Neural cell (in vitro differentiated cells): ENCODE results near the gene CMYA5. TPM values are rescaled to one million over a fixed set of nuclear protein-coding genes. Genes with fewer than 3 reads are reported as not detected.

Experiments used
- H2AFZ ChIP-seq: fragments of 200-600, 300-800 bp; sonication (generic), shearing (Covaris generic); 2 replicates; pipeline ENCODE4 v1.6.0; 2014; ENCODE audit warnings: low read depth, mild to moderate bottlenecking, antibody characterized with exemption, low read length, moderate library complexity
- H3F3A ChIP-seq: fragments of 200-600 bp; shearing (Covaris generic); 2 replicates; pipeline ENCODE4 v1.6.1; 2016; ENCODE audit warnings: mild to moderate bottlenecking, moderate library complexity, mixed read lengths, antibody characterized with exemption, low read length; ENCODE audit not compliant: insufficient read depth, poor library complexity, severe bottlenecking
- H3K27ac ChIP-seq: fragments of 200-600, 300-800 bp; sonication (generic), shearing (Covaris generic); 2 replicates; pipeline ENCODE4 v1.5.1; 2014; ENCODE audit warnings: mild to moderate bottlenecking, low read length, moderate library complexity
- H3K27me3 ChIP-seq: fragments of 300-800, 200-600 bp; sonication (generic), shearing (Covaris generic); 2 replicates; pipeline ENCODE4 v1.6.0; 2014; ENCODE audit warnings: mild to moderate bottlenecking, low read depth, low read length, moderate library complexity; ENCODE audit not compliant: insufficient read depth
- H3K36me3 ChIP-seq: fragments of 300-800, 200-600 bp; sonication (generic), shearing (Covaris generic); 2 replicates; pipeline ENCODE4 v1.5.1; 2014; ENCODE audit warnings: mild to moderate bottlenecking, antibody characterized with exemption, low read length, moderate library complexity; ENCODE audit not compliant: insufficient read depth
- H3K4me2 ChIP-seq: fragments of 300-800, 200-600 bp; sonication (generic), shearing (Covaris generic); 2 replicates; pipeline ENCODE4 v1.6.0; 2014; ENCODE audit warnings: mild to moderate bottlenecking, low read length
- H3K4me3 ChIP-seq: fragments of 300-800, 200-600 bp; sonication (generic), shearing (Covaris generic); 2 replicates; pipeline ENCODE4 v1.5.1; 2014; ENCODE audit warnings: mild to moderate bottlenecking, low read length, moderate library complexity
- H3K79me2 ChIP-seq: fragments of 200-600 bp; shearing (Covaris generic); replicated peaks from 2 replicates; pipeline ENCODE4 v1.6.0; 2014; ENCODE audit warnings: mild to moderate bottlenecking, low read length, moderate library complexity; ENCODE audit not compliant: insufficient read depth
- H3K9ac ChIP-seq: fragments of 300-800, 200-600 bp; sonication (generic), shearing (Covaris generic); 2 replicates; pipeline ENCODE4 v1.6.1; 2016; ENCODE audit warnings: mild to moderate bottlenecking, low read length, mixed read lengths
- H3K9me2 ChIP-seq: fragments of 200-600 bp; shearing (Covaris generic); 2 replicates; pipeline ENCODE4 v1.6.1; 2016; ENCODE audit warnings: mild to moderate bottlenecking, low read length, mixed read lengths; ENCODE audit not compliant: insufficient read depth
- H3K9me3 ChIP-seq: fragments of 200-600, 300-800 bp; sonication (generic), shearing (Covaris generic); 2 replicates; pipeline ENCODE4 v1.6.1; 2016; ENCODE audit warnings: mild to moderate bottlenecking, mixed run types, low read length, moderate library complexity, mixed read lengths
- H4K20me1 ChIP-seq: fragments of 200-600 bp; shearing (Covaris generic); 2 replicates; pipeline ENCODE4 v1.6.1; 2016; ENCODE audit warnings: mild to moderate bottlenecking, mixed run types; ENCODE audit not compliant: insufficient read depth
- EP300 ChIP-seq: fragments of 450-650 bp; conservative IDR thresholded peaks from 2 replicates; pipeline ENCODE4 v1.6.1; 2014; ENCODE audit warnings: antibody characterized with exemption, mild to moderate bottlenecking, moderate library complexity; ENCODE audit not compliant: poor library complexity, severe bottlenecking
- EZH2 ChIP-seq: fragments of 200-600, 300-800 bp; shearing (Covaris generic), sonication (generic); IDR thresholded peaks from 2 replicates; pipeline ENCODE4 v1.6.1; 2014; ENCODE audit warnings: antibody characterized with exemption, low read length, borderline replicate concordance, mild to moderate bottlenecking; ENCODE audit not compliant: insufficient read depth, poor library complexity, severe bottlenecking
- MXI1 ChIP-seq: fragments of 450-650 bp; conservative IDR thresholded peaks from 2 replicates; pipeline ENCODE4 v1.6.1; 2014; ENCODE audit warnings: antibody characterized with exemption, mild to moderate bottlenecking; ENCODE audit not compliant: poor library complexity, severe bottlenecking
- POLR2AphosphoS5 ChIP-seq: IDR thresholded peaks from 2 replicates; pipeline ENCODE4 v1.6.1; 2012
- RAD21 ChIP-seq: fragments of 450-650 bp; conservative IDR thresholded peaks from 2 replicates; pipeline ENCODE4 v1.6.1; 2014; ENCODE audit warnings: antibody characterized with exemption, mild to moderate bottlenecking, moderate library complexity
- SMC3 ChIP-seq: fragments of 450-650 bp; conservative IDR thresholded peaks from 2 replicates; pipeline ENCODE4 v1.6.1; 2014; ENCODE audit warnings: antibody characterized with exemption, mild to moderate bottlenecking, moderate library complexity; ENCODE audit not compliant: poor library complexity
- TAF1 ChIP-seq: IDR thresholded peaks from 2 replicates; pipeline ENCODE4 v1.6.1; 2012; ENCODE audit warnings: low read depth
- polyA plus RNA-seq: library from polyadenylated mRNA; depleted of rRNA; stranded (reverse); fragments of >200 nt; gene quantifications from 2 replicates; pipeline ENCODE4 v1.2.3, GENCODE V29; 2014
- TF ChIP-seq, protein P1 (sequence below): fragments of 450-650 bp; IDR thresholded peaks from 2 replicates; pipeline ENCODE4 v1.5.1; 2014; ENCODE audit warnings: antibody characterized with exemption, mild to moderate bottlenecking, moderate library complexity; ENCODE audit not compliant: poor library complexity, severe bottlenecking
- TF ChIP-seq, protein P2 (sequence below): IDR thresholded peaks from 2 replicates; pipeline ENCODE4 v1.6.1; 2012; ENCODE audit warnings: borderline replicate concordance

The CMYA5 gene
- polyA plus RNA-seq, 1 donor from 2014 or later = 0.30 TPM

DNA sequence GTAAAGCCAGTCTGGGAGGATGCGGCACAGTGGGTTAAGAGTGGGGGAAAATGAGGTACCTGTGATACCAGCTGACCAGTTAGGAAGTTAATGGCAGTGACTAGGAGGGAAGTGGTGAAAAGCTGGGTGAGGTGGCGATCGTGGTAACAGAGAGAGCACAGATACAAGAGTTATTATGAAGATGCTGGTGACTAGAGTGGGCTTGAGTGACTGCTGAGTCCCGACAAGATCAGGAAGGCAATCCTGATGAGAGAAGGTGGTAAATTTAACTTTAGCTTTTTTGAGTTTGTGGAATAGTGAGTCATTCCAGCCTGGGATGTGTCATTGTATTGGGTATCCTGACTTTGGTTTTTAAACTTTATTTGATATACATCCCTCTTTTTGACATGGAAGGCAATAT is 38.8 kb downstream of the CMYA5 start:
- no peak overlapping the region for H3K4me3 ChIP-seq
- no peak overlapping the region for H3K4me2 ChIP-seq
- H3K9me3 ChIP-seq = no peaks in the 10 kb centered on the region
- H3K9me2 ChIP-seq = no peaks in the 10 kb centered on the region
- H3K27ac ChIP-seq = no peak overlapping the region
- no peaks in the 10 kb centered on the region for H3K36me3 ChIP-seq
- no peaks in the 10 kb centered on the region for H3K79me2 ChIP-seq
- no peaks in the 10 kb centered on the region for H3K27me3 ChIP-seq
- H2AFZ ChIP-seq = no peak overlapping the region
- H4K20me1 ChIP-seq = no peaks in the 10 kb centered on the region
- no peaks in the 10 kb centered on the region for H3F3A ChIP-seq
- H3K9ac ChIP-seq = no peak overlapping the region
- no peak for TF ChIP-seq EP300
- no peak for TF ChIP-seq POLR2AphosphoS5
- TF ChIP-seq, protein P1, sequence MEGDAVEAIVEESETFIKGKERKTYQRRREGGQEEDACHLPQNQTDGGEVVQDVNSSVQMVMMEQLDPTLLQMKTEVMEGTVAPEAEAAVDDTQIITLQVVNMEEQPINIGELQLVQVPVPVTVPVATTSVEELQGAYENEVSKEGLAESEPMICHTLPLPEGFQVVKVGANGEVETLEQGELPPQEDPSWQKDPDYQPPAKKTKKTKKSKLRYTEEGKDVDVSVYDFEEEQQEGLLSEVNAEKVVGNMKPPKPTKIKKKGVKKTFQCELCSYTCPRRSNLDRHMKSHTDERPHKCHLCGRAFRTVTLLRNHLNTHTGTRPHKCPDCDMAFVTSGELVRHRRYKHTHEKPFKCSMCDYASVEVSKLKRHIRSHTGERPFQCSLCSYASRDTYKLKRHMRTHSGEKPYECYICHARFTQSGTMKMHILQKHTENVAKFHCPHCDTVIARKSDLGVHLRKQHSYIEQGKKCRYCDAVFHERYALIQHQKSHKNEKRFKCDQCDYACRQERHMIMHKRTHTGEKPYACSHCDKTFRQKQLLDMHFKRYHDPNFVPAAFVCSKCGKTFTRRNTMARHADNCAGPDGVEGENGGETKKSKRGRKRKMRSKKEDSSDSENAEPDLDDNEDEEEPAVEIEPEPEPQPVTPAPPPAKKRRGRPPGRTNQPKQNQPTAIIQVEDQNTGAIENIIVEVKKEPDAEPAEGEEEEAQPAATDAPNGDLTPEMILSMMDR = no peak
- TF ChIP-seq, protein P2, sequence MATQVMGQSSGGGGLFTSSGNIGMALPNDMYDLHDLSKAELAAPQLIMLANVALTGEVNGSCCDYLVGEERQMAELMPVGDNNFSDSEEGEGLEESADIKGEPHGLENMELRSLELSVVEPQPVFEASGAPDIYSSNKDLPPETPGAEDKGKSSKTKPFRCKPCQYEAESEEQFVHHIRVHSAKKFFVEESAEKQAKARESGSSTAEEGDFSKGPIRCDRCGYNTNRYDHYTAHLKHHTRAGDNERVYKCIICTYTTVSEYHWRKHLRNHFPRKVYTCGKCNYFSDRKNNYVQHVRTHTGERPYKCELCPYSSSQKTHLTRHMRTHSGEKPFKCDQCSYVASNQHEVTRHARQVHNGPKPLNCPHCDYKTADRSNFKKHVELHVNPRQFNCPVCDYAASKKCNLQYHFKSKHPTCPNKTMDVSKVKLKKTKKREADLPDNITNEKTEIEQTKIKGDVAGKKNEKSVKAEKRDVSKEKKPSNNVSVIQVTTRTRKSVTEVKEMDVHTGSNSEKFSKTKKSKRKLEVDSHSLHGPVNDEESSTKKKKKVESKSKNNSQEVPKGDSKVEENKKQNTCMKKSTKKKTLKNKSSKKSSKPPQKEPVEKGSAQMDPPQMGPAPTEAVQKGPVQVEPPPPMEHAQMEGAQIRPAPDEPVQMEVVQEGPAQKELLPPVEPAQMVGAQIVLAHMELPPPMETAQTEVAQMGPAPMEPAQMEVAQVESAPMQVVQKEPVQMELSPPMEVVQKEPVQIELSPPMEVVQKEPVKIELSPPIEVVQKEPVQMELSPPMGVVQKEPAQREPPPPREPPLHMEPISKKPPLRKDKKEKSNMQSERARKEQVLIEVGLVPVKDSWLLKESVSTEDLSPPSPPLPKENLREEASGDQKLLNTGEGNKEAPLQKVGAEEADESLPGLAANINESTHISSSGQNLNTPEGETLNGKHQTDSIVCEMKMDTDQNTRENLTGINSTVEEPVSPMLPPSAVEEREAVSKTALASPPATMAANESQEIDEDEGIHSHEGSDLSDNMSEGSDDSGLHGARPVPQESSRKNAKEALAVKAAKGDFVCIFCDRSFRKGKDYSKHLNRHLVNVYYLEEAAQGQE = no peak
- no peak for TF ChIP-seq EZH2
- TF ChIP-seq MXI1 = no peak
- TF ChIP-seq TAF1 = no peak
- TF ChIP-seq RAD21 = no peak
- TF ChIP-seq SMC3 = no peak

DNA sequence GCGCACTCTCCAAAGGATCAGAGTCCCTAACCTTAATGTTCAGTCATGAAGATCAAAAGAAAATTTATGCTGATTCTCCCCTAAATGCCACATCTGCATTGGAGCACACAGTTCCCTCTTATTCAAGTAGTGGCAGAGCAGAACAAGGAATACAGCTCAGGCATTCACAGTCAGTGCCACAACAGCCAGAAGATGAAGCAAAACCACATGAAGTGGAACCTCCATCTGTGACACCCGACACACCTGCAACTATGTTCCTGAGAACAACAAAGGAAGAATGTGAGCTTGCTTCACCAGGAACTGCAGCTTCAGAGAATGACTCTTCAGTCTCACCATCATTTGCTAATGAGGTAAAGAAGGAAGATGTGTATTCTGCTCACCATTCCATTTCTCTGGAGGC is 40.0 kb downstream of the CMYA5 start:
- Histone ChIP-seq H3K27ac (no peak overlapping the region), H3K79me2 (no peaks in the 10 kb centered on the region), H4K20me1 (no peaks in the 10 kb centered on the region), H3K36me3 (no peaks in the 10 kb centered on the region), H3K4me2 (no peak overlapping the region), H3K4me3 (no peak overlapping the region), H3K9me3 (no peaks in the 10 kb centered on the region), H3K9me2 (no peaks in the 10 kb centered on the region), H3F3A (no peaks in the 10 kb centered on the region), H3K9ac (no peak overlapping the region), H3K27me3 (no peaks in the 10 kb centered on the region), H2AFZ (no peak overlapping the region)
- TF ChIP-seq POLR2AphosphoS5 (no peak), SMC3 (no peak), EZH2 (no peak), RAD21 (no peak), EP300 (no peak), TAF1 (no peak), MXI1 (no peak)
- TF ChIP-seq, protein P2 = no peak
- TF ChIP-seq, protein P1 = no peak
